ENCODE data around the gene RHOF.

- TF ChIP-seq CTCF (IDR thresholded peaks at IDR 0.05; ENCODE audit: low read depth, low read length, missing input control) (no peak), ZBTB33 (IDR thresholded peaks at IDR 0.05) (no peak), ATF3 (IDR thresholded peaks at IDR 0.05) (no peak)
These were observed 30.2 kb upstream of the RHOF start for GRCh38 chr12:121823727-121824115.
